HG03558 (cell line): ENCODE measurements around the gene SH3PXD2A.

Source experiments
- ATAC-seq: cut with Tn5 transposase; IDR thresholded peaks from one replicate; pipeline ENCODE4 v1.9.1; 2021; ENCODE audit warnings: moderate number of reproducible peaks; ENCODE audit not compliant: unreplicated experiment; ENCODE audit errors: extremely low read depth

Gene SH3PXD2A

DNA sequence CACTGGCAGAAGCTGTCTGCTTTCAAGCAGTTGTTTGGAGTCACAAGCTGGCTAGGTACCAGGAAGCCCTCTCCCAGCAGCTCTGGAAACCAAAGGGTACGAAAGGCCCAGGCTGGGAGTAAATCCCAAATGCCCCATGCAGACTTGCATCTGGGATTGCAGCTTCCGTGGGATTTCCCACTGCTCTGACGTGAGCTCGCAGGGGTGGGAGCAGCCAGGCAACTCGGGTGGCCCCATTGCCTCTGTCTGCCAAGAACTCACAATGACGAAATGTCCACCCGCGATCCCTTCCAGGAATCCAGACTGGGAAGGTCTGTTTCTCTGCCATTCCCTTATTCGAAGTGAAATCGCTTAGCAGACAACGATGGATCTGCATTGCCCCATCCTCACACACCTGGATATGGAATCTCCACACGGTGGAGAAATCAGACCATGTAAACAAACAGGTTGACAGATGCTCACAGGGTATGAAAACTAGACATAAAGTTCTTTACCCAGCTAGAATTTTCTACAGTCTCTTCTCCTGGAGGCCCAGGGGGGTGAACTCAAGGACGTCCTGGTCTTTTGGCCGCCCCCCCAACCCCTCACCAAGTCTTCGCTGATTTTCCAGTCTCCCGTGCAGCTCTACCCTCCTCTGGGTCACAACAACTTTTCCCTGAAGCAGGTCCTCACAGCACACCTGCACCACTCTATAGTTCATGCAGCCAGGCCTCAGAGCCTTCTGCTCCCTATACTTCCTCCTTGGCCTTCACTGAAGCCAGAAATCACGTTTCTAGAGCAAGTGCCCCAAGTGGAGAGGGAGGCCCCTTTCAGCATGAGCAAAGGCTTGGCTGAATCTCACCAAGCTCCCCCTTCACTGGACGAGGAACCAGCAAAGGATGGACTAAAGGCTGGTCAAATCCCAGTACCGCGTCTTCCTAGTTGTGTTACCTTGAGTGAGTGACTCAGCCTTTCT is 20.0 kb downstream of the SH3PXD2A start:
- ATAC-seq: no peak

DNA sequence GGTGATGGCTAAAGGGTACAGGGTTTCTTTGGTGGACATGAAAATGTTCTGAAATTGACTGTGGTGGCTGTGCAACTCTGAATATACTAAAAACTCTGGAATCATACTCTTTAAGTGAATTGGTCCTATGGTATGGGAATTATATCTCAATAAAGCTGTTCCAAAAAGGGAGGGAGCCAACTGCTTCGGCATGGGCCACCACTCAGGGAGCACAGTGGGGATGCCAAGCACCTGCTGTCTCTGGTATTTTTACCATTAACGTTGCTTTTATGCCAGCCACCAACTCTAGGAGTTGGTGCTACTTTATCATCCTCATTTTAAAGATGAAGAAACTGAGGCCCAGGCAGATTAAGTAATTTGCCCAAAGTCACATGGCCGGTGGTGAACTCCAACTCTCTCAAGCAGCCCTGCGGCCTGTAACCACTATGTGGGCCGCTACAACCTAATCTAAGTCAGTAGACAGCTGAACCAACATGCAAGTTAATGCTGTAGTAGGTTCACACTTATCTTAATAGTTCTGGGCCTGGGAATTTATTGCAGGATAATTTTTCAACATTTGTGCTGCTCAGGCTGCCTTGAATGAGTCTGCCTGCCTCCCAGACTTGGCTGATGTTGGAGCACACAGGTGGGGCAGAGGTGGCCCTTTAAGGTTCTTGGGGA is 20.8 kb downstream of the SH3PXD2A start:
- ATAC-seq: no peak

DNA sequence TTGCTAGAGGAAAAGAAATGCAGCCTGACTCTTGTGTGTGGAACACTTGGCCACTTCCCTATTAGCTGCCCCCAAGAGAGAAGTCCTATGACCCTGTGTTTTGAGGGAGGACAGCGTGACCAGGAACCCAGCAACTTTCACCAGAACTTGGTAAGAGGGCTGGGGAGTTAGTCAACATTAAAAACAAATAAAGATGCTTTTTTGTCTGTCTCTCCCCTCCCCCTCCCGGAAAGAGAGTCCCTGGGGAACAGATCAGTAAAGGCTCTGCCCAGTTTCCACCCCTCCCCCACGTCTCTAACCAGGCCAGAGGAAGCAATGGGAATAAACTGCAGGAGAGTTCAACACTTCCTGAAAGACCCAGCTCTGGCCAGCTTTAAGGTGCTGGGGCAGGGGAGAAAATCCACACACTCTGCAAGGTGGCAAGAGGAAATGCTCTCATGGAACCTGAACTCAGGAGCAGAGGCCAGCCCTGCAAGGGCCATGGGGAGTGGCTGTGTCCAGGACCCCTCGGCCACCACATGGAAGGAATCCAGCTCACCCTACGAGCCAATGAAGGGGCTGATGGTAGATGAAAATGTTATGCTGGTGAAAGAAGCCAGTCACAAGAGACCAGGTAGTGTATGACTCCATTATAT is 21.5 kb downstream of the SH3PXD2A start:
- no peak for ATAC-seq

DNA sequence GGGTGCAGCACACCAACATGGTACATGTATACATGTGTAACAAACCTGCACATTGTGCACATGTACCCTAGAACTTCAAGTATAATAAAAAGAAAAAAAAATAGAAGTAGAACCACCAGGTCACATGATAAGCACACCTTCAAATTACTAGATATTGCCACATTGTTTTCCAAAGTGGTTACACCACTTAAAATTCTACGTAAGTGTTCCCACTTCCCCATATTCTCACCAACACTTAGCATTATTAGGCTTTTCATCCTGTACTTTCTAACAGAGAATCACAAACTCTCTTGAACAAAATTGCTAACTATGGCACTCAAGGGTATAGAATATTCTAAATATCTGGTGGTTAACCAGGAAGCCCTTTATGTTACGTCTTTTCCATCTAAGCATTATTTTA is 22.6 kb downstream of the SH3PXD2A start:
- no peak for ATAC-seq

DNA sequence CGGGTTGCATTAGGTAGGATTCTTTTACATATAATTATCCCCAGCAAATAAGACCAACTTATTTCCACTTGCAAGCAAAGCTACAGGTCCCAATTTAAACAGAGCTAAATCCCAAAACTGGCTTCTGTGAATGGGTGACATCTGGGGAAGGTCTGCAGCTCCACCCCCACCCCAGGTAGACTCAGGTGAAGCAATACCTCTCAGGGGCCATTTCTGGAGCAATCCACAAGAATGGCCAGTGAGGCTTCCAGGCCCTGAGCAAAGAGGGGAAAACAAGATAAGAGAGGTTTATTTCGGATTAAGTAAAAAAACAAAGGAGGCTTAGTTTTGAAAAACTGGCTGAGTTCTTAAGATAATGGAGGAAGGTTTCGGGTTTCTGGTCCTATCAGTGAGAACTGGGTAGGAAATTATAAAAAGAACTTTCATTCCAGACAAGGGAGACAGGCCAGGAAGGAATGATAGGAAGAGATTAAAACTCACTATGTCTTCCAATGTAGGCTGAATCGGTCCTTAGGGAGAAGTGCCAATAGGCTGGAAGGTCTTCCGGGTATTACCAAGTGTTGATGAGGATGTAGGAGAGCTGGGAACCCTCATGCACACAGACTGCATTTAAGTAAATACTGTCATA is 25.4 kb downstream of the SH3PXD2A start:
- ATAC-seq: no peak

DNA sequence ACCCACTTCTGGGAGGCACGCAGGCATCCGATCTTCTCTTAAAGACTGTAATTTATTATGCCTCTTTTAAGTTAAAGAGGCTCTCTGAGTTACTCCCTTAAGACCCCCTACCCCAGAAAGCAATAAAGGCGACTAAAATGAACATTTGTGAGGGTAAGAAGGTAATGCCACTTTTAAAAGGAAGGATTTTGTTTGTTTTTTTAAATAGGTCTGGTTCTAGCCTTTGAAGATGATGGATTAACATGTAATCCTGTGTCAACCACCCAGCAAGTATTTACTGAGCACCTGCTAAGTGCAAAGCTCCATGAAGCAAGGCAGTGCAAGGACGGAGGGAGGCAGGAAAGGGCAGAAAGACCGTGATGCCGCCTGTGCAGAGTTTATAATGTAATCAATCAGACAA is 26.1 kb downstream of the SH3PXD2A start:
- no peak for ATAC-seq

DNA sequence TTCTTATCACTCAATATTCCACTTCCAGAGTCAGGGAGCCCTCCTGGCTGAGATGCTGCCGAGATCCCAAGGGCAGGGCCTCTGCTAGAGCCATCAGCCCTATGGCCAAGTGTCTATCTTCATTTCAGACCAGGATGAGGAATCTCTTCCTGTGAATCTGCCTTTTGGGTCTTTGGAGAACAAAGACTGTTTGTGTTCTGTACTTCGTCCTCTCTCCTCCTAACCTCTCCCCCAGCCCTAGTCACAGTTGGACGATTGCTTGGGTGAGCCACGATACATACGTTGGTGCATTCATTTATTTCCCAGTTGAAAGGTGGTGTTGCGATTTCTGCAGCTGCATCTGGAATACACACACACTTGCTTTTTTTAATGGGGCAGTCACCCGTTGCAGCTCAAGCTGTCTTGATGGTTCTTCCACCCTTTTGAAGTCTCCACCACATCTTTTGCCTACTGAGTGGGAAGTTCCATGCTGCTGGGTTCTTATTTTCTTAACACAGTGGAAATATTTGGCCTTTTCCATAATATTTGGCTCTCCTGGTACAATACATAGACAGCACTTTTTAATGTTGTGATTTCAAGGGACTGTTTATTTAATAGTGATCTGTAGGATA is 26.7 kb downstream of the SH3PXD2A start:
- ATAC-seq: no peak

DNA sequence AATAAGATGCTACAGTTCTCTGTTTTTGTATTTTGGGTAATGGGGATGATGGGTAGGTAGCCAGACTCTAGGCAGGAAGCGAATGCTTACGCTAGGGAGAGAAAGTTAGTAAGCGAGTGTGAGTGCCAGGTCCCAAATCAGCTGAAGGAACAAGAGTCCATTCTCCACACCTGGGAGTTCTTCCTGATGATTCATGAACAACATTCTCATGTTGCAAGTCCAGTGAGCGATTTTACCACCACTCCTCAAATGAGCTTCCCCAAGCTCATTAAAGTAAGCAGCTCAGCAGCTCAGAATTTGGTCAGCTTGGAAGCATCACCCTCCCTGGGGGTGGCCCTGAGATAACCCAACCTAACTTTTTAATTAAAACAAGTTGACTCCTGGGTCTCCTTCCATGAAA is 27.3 kb downstream of the SH3PXD2A start:
- no peak for ATAC-seq

DNA sequence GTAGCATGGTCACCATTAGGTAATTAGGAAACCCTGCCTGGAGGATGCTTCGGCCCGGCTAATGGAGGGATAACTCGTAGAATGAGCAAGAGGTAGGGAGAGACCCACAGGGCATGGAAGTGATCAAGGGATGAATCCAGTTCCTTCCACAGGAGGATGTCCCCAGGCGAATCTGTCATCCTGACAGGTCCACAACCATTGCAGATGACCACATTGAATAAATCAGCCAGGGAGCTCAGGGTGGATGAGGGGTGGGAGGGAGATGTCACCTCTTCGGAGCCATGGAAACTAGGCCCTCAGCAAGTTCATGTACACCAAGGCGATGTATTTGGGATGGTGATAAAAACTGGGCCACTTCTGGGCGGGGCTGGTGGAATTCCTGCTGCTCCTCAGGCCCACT is 28.5 kb downstream of the SH3PXD2A start:
- no peak for ATAC-seq

DNA sequence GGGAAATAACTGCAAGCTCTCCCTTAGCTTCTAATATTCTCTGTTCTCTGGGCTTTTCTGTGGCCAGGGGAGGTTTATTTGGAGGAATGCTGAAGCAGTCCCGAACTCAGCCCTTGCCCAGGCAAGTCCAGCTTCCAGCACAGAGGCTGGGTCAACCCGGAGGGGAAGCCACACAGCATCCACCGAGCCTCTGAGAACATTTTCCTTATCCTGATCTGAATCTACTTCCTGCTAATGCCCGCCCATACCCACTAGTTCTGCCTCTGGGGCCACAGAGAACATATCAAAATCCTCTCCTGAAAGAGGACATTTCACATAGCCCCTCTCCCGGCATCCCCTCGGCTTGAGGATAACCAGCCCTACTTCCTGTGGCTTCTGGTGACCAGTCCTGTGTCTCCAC is 31.1 kb downstream of the SH3PXD2A start:
- no peak for ATAC-seq

DNA sequence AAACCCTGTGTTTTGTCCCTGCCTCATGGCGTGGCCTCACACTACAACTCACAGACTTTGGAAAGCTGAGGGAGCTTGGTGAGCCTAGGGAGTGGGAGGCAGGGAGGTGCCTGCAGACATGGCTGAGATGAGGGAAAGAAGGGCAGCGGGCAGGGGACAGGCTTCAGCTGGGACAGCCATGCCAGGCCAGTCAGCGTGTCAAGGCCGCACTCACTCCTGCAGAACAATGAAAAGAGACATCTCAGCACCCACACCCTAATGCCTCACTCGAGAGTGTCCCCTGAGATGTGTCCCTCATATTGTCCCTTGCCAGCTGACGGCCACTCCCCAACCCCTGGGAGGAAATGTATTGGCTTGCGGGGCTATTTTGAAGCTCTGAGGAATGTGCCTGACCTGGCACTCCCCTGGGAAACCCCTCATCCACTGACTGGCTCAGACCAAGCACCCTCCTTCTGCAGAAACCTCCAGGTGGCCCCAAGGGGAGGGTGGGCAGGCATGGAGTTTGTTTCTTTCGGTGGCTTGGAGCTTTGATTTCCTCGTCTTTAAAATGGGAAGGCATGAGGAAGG is 31.6 kb downstream of the SH3PXD2A start:
- ATAC-seq: no peak

DNA sequence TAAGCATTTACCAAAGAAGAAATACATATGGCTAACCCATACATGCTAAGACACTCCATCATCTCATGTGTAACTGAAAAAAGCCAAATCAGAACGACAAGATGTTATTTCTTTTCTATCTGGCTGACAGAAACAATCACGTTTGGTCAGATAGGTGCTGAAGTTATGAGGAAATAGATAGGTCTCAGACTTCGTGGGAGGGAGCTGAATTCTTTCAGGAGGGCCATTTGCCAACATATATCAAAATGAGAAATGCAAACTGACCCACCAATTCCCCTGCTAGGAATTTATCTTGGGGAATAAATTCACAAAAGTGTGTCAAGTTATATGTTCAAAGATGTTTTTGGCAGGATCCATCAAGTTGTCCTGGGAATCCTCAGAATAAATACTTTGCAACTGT is 32.6 kb downstream of the SH3PXD2A start:
- no peak for ATAC-seq

DNA sequence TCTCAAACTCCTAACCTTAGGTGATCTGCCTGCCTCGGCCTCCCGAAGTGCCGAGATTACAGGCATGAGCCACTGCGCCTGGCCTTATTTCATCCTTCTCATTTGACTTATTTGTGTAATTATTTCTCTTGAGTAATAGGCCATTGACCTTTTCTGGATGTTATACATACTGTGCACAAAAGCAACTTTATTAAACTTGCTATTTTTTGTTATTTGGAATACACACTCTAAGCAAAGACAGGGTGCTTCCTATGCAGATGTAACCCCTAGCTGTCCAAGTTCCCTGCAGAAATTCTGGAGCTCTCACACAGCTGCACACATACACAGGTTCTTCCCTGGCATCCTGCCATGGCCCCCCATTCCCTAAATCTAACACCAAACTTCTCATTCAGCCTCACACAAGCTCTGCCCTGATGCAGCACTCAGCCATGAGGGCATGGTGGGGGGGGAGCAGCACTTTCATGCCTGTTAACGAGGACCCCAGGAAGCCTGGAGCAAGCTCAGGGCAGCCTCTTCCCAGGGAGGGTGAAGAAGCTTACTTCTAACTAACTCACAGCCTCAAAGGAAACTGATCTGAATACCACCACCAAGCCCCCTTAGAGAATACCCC is 33.2 kb downstream of the SH3PXD2A start:
- ATAC-seq: no peak

DNA sequence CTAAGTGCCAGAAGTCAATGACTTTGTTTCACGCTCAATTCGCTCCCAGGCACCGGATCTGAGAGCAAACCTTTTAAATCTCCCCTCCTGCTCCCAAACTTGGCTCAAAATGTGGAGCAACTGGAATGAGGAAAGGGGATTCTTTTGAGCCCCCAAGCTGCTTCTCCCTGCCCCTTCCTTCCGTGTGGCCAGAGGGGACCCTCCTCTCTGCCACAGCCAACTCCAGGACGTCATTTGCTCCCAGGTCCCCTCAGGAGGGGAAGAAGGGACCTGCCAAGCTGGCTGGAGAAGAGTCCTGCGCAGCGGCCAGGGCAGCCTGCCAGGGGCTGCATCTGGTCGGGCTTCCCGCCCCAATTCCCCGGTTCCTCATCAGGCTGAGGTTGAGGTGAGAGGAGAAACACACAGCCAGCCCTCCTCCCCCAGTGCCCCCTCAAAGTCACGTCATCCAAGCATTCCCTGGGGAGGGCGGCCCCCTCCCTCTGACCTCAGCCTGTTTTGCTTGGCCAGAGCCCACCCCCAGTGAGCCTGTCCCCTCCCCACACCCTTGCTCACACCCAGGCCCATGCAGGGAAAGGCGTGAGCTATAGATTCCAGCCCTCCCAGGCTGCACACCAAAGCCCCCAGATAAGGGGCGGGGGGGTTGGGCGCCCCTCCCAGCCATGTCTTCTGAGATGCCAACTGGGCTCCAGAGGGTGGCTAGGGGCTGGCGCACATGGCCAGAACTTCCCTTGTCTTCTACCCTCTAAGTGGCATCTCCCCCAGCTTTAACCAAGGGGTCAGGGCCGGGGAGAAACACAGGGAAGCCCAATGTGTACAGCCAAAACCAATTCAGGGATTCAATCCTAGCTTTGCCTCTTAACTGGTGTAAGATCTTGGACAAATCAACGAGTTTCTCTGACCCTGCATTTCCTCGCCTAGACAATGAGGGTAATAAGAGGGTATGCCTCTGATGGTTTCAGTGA is 35.0 kb downstream of the SH3PXD2A start:
- no peak for ATAC-seq

DNA sequence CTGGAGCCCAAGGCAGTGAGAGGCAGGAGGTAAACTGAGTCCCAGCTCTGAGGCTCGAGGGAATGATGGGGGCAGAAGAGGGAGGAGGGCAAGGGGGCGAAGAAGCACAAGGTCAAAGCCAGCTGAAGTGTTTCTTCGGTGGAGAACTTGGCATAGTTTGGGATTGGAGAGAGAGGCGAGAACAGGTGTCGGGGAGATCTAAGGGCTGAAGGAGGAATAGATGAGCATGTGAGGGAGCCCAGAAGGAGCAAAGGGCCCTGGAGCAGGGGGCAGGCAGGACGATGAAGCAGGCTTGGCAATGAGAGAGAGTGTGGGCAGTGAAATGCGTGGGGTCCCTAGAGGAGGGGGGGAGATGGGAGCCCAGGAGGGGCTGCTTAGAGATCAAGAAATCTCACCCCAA is 35.9 kb downstream of the SH3PXD2A start:
- ATAC-seq: no peak

DNA sequence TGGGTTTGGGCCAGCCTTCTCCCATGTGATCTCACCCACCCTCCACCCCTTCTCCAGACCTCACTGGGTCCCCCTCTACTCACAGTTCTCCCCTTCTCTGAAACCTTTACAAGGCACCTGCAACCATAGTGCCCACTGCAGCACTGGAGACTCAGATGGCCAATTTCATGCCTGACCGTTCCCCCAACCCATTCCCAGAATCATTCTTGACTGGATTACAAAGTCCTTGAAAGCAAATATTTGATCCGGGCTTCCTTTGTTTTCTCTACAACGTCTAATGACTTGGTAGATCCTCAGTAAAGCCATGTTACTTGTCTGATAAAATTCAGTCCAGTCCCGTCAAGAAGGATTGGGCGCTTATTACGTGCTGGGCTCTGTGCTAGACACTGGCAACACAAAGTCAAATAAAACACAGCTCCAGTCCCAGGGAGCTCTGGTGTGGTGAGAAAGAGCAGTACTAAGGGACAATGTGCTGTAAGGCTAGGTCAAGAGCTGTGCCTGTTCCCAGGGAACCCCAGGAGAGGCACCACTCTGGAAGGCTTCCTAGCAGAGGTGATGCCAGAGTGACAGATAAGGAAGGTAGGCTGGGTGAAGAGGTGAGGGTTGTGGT is 36.5 kb downstream of the SH3PXD2A start:
- no peak for ATAC-seq

DNA sequence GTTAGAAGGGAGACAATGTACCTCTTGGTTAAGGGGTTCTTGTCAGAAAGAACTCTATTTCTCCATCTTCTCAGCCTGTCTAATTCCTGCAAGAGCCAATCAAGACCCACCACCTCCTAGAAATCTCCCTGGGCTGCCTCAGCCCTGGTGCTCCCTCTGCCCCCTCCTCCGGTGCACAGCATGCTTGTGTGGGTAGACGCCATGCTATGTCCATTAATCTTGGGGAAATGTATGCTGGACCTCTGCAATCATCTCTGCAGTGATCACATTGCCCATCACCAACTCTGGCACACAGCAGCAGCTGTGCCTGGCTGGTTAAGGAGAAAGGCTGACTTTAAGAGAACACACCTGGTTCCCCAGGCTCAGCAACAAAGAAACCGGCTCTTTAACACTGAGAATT is 37.3 kb downstream of the SH3PXD2A start:
- ATAC-seq: no peak

DNA sequence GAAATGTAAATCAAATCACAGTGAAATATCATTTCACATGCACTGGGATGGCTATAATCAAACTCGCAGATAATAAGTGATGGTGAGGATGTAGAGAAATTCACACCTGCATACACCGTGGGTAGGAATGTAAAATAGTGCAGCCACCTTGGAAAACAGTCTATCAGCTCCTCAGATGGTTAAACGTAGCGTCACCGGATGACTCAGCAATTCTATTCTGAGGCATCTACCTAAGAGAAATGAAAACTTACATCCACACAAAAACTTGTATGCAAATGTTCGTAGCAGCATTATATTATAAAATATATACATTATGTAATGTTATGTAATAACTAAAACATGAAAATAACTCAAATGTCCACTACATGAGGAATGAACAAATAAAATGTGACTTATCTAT is 38.9 kb downstream of the SH3PXD2A start:
- ATAC-seq: no peak
